GM10847 (cell line): ENCODE results near the gene EPN2.

Experiments
- POLR2A ChIP-seq: IDR thresholded peaks from 2 replicates; pipeline ENCODE4 v1.6.1; 2011; ENCODE audit not compliant: insufficient read length; ENCODE audit errors: extremely low read depth

The EPN2 gene

DNA sequence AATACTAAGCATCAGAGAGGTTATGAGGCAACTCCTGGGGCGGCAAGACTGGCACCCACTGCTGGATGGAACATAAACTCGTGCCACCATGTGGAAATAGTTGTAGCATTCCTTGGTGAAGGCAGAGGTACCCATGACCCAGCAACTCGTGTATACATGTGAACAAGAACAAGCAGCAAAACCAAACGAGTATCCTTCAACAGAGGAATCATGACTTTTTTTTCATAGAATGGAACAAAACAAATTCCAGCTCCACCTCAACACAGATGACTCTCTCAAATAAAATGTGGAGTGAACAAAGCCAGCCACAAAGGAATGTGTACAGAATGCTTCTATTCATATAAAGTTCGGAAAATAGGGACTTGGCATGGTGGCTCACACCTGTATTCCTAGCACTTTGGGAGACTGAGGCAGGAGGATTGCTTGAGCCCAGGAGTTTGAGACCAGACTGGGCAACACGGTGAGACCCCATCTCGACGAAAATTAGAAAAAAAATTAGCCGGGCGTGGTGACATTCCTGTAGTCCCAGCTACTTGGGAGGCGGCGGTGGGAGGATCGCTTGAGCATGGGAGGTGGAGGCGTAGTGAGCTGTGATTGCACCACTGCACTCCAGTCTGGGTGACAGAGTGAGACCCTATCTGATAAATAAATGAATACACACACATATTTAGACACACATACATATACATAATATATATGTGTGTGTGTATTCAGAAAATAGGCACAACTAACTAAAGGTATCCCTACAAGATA lies 90.0 kb downstream of the EPN2 start:
- TF ChIP-seq POLR2A: no peak

DNA sequence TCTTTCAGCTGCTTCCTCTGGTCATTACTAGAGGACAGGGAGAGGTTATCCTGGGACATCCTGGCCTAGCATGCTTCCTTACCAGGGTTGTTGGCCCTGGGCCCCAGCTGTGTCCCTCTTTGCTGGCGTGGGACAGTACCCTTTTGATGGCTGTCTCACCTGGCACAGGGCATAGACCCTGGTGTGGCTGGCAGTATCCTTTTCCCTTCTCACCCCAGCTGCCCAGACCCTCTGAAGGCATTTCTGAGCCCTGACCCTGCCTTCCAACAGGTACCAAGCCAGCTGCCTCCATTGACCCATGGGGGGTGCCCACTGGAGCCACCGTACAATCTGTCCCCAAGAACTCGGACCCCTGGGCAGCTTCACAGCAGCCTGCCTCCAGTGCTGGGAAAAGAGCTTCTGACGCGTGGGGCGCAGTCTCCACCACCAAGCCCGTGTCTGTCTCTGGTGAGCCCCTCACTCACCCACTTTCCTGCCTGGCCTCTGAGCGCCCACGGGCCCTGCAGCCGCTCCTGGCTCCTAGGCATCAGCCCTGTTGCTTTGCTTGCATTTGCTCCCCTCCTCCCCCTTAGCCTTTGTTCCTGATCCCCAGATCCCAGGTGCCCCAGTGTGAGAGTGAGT lies 91.4 kb downstream of the EPN2 start:
- no peak for TF ChIP-seq POLR2A

DNA sequence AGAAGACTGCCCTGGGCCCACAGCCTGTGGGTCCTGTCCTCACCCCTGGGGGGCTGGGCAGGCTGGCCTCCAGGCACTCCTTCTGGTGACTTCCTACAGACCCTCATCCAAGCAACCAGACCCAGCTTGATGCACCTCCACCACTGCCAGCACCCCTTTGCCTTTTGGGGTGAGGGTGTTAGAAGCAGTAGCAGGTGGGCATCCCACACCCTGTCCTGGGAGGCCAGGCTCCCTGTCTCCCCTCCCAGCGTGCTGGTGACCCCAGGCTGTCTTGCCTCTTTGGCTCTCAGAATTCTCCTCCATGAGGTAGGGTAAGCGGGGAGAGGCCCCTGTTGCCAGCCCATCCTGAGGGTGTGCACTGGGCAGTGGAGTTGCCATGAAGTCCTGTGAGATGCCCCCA lies 92.0 kb downstream of the EPN2 start:
- TF ChIP-seq POLR2A: no peak

DNA sequence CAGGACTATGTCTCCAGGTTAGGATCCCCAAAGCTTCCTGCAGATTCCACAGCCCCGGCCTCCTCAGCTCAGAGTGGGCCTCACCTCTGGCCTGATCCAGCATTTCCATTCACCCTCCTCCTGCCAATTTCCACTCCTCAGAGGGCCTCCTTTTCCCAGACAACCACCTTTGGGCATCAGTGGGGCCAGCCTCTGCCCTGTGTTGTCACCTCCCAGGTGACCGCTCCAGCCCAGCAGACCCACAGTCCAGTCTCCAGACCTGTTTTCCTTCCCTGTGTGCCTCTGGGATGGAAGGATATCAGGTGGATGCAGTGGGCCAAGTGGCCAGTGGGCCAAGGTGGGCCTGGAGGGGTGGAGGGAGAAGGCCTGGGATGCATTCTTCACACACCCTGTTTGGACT lies 92.7 kb downstream of the EPN2 start:
- no peak for TF ChIP-seq POLR2A

DNA sequence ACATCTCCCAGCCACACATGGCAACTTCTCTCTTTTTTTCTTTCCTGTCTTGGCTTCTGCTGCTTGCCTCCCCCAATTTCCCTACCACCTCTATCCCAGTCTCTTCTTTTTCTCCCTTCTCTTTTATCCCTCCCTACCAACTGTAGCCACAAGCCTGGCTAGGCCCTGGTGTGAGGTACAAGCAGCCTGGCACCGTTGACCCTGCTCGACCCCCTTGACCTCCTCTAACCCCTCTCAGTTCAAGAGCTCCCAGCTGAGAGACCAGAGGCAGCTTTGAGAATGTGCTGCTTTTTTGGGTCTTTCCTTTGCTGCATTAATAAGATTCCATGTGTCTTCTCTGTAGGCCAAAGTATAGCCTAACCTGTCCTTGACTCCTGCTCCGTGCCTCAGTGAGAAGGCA lies 93.1 kb downstream of the EPN2 start:
- TF ChIP-seq POLR2A: no peak

DNA sequence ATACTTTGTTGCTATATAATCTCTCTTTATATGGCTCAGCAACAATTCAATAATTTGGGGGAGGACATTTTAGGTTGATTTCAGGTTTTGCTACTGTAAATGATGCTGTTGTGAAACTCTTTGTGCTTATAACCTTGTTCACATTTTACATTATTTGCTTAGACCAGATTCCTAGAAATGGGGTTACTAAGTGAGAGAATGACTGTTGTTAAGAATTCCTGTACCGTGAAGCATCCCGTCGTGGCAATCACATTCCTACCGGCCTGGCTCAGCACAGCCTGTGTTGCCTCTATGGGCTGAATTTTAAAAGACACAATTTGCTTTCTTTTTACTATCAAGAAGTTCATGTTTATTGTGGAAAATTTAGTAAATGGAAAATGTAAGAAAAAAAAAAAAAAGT lies 94.0 kb downstream of the EPN2 start:
- no peak for TF ChIP-seq POLR2A

DNA sequence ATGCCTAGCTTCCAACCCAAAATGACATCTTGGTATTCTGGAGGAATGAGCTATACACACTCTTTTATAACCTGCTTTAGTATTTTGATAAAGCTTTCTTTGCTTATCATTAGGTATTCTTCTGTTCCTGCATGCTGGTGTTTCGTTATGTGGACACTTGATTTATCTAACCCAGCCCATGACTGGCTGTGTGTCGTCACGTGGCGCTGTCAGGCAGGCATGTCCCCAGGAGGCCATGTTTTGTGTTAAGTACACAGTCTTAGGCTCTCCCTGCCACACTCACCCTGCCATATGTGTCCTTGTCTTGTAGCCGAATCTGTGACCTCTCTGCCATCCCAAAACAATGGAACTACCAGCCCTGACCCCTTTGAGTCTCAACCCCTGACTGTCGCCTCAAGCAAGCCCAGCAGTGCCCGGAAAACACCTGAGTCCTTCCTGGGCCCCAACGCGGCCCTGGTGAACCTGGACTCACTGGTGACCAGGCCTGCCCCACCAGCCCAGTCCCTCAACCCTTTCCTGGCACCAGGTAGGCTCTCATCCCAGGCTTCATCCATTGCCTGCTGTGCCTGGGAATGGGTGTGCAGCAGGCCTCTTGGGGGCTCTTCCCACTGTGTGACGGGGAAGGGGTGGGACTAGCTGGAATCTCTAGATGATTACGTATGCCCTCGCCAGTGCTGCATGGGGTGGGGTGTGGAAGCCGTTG lies 94.5 kb downstream of the EPN2 start:
- TF ChIP-seq POLR2A: no peak

DNA sequence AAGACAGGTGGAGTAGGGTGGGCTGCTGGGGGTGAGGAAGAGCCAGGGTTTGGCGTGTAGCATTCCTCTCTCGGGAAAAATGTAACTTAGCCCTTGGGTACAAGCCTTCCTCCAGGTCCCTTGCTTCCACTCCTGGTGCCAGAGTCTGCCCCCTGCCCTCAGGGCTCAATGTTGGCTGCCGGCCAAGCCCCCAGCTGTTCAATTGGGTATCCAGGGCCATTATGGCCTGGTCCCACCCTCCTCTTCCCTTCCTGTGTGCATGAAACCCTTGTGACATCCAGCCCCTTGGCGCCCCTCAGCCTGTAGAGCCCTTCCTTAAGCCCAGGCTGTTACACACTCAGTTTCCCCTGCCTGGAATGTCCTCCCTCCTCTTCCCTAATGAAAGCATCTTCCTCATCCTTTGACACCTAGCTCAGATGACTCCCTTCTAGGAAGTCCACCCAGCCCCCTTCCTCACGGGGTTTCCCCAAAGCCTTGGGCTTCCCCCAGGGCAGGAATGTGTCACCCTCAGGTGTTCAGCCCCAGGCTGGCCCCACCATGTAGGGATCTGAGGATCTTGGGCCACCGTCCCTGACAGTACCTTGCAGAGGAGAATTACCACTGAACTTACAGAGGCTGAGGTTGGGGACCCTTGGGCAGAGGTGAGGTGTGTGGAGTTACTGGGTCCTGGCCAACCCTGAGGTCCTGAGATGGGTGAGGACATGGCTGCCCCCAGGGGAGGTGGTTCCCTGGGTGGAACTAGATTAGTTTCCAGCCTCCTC lies 95.4 kb downstream of the EPN2 start:
- TF ChIP-seq POLR2A: no peak

DNA sequence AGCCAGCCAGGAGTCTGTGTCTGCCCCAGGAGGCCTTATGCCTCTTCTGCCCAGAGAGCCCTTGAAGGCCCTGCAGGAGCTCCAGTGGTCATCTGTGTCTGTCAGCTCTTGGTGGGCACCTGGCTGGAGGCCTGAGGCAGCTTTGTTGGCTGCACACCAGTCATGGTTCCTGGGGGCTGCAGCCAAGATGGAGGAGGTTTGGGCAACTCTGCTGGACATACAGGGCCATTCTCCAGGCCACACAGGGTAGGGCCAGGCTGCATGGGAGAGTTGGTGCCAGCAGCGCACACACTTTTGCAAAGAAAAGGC lies 95.9 kb downstream of the EPN2 start:
- TF ChIP-seq POLR2A: no peak

DNA sequence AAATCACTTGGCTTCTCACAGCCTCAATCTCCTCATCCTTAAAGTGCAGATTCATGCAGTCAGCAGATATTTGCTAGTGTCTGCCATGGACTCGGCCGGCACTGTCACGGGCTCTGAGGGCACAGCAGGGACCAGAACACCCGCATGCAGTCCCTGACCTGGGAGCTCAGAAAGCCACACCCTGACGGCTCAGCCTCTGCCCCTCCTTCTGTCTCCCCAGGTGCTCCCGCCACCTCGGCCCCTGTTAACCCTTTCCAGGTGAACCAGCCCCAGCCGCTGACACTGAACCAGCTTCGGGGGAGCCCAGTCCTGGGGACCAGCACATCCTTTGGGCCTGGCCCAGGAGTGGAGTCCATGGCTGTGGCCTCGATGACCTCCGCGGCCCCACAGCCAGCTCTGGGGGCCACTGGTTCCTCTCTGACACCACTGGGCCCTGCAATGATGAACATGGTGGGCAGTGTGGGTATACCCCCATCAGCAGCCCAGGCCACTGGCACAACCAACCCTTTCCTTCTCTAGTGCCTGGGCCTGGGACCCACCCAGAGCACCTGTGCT lies 96.6 kb downstream of the EPN2 start:
- no peak for TF ChIP-seq POLR2A

DNA sequence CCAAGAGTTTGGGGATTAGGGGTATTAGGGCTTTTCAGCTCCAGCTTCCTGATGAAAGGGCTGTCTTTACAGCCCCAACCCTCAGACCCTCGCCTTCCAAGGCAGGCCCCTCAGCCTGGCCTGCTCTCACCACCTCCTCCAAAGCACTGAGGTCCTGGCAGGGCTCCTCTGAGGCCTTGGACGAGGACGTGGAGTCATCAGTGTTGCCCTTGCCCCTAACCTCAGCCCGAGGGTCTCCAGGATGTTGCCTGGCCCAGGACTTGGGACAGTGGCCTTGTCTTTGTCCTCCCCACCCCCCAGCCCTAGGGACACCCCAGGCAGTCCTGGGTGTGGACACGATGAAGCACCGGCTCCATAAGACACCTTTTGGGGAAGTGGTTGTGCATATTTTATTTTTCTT lies 97.2 kb downstream of the EPN2 start:
- TF ChIP-seq POLR2A: no peak

DNA sequence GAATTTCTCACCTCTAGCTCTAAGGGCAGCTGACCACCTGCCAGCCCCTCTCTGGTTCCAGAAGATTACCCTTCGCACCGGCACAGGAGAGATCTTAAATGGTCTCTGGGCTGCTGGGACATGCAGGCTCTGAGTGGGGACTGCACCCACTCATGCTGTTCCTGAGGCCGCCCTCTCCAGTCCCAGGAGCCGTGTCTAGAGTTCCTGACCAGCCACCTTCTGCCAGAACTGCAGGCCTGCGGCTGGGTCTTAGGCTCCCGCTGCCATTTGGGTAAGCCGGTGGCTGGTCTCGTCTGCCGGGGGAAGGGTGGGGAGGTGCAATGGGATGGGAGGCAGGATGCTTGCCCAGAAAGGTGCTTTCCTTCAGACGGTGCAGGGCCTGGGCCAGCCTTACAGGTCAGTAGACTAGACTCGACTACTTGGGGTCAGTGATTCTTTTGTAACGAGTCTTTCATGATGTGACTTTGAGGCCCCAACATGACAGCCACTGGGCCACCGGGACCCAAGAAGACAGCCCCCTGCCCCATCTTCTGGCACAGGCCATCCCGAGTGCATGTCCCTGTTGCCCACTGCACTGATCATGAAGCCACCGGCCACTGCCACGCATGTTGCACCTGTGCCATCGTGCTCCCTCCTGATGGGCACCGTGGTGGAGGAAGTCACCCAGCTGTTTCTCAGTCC lies 98.9 kb downstream of the EPN2 start:
- TF ChIP-seq POLR2A: no peak

DNA sequence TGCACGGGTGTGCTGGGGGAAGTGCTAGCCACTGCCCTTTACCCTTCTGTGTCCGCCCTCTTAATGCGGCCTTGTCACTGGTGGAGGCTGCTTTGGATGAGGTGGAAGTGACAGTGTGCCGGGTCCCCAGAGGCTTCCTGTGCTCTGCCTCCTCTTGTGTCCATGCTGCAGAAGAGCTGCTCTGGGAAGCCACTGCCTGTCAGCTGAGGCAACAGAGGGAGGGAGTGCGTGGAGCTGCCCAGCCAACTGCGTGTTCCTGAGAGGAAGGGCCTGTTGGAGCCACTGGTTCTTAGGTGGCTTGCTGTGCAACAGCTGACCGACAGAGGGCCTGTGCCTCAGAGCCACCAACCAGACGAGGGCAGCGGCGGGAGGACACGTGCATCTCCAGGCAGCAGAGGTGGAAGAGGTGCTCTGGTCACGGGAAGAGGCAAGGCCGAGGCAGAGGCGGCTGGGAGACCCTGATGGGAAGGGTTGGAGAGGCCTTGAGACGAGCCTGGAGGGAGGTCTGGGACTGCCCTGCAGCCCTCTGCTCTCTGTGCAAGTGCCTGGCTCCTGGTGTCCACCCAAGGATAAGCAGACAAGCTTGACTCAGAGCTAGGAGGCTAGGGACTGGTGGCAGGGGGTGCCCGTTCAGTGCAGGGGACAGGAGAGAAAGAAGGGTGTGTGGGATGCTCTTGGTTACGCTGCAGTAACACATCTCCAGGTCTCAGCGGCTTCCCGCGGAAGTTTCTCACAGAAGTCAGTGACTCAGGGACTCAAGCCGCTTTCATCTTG lies 100.0 kb downstream of the EPN2 start:
- TF ChIP-seq POLR2A: no peak

DNA sequence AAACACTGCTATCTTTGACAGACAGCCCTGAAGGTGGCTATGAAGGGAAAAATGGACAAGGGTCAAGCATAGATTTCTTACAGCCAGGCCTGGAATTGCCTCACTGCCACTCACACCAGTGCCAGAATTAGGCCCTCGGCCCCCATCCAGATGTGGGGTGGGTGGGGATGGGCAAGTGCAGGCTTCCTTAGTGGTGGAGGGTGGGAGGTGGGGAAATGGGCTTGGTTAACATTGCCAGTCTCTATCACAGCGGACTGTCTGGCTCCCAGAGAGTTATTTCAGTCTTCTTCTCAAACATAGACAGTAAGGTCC lies 100.5 kb downstream of the EPN2 start:
- no peak for TF ChIP-seq POLR2A
